Osteoblast (primary cell): ENCODE measurements around the gene MAN2B2. TPM values are rescaled to one million over a fixed set of nuclear protein-coding genes. Genes with fewer than 3 reads are reported as not detected.

Source experiments
- DNase-seq: peaks from one replicate; pipeline ENCODE4 v3.0.0; 2011; ENCODE audit warnings: low spot score, mixed read lengths; ENCODE audit not compliant: insufficient read length; ENCODE audit errors: missing footprints
- H2AFZ ChIP-seq: 2 replicates; pipeline ENCODE4 v1.6.0; 2011; ENCODE audit warnings: mild to moderate bottlenecking, low read length
- H3K27ac ChIP-seq: 2 replicates; pipeline ENCODE4 v1.5.1; 2011; ENCODE audit warnings: mild to moderate bottlenecking, low read depth, low read length, moderate library complexity
- H3K27me3 ChIP-seq: 2 replicates; pipeline ENCODE4 v1.6.0; 2012; ENCODE audit warnings: mild to moderate bottlenecking, control low read depth, inconsistent platforms, low read length, moderate library complexity; ENCODE audit not compliant: insufficient read depth
- H3K36me3 ChIP-seq: 2 replicates; pipeline ENCODE4 v1.5.1; 2011; ENCODE audit warnings: mild to moderate bottlenecking, low read length, control low read depth, moderate library complexity; ENCODE audit not compliant: insufficient read depth
- H3K4me1 ChIP-seq: 2 replicates; pipeline ENCODE4 v1.5.1; 2011; ENCODE audit warnings: mild to moderate bottlenecking, low read length, control low read depth, moderate library complexity; ENCODE audit not compliant: insufficient read depth
- H3K4me2 ChIP-seq: 2 replicates; pipeline ENCODE4 v1.6.0; 2011; ENCODE audit warnings: mild to moderate bottlenecking, low read length; ENCODE audit not compliant: insufficient read depth
- H3K4me3 ChIP-seq: fragments of 200-600 bp; sonication (generic); 3 replicates; pipeline ENCODE4 v1.5.1; 2012; ENCODE audit warnings: mild to moderate bottlenecking, low read length, inconsistent platforms; ENCODE audit not compliant: insufficient read depth
- H3K79me2 ChIP-seq: 2 replicates; pipeline ENCODE4 v1.6.0; 2012; ENCODE audit warnings: mild to moderate bottlenecking, low read length, control low read depth, inconsistent platforms; ENCODE audit not compliant: insufficient read depth
- H3K9me3 ChIP-seq: 2 replicates; pipeline ENCODE4 v1.5.1; 2011; ENCODE audit warnings: low read depth, low read length, control low read depth
- H4K20me1 ChIP-seq: 2 replicates; pipeline ENCODE4 v1.6.0; 2012; ENCODE audit warnings: mild to moderate bottlenecking, low read length, control low read depth; ENCODE audit not compliant: insufficient read depth
- CTCF ChIP-seq: IDR thresholded peaks from 2 replicates; pipeline ENCODE4 v1.5.1; 2011; ENCODE audit warnings: mild to moderate bottlenecking, low read depth, low read length, moderate library complexity; ENCODE audit errors: extremely low read depth
- total RNA-seq: library from RNA; depleted of rRNA; stranded (reverse); fragments of >200 nt; gene quantifications from 2 replicates; pipeline ENCODE4 v1.2.3, GENCODE V29; 2012

MAN2B2 gene
- total RNA-seq, 1 donor = 28.2 TPM

- H3K79me2 ChIP-seq = no peaks in the 10 kb centered on the region
- no peaks in the 10 kb centered on the region for H3K36me3 ChIP-seq
- H3K9me3 ChIP-seq = no peaks in the 10 kb centered on the region
- H3K27ac ChIP-seq = no peak overlapping the region
- no peak overlapping the region for H2AFZ ChIP-seq
- no peak overlapping the region for H3K4me2 ChIP-seq
- H3K4me3 ChIP-seq = no peak overlapping the region
- H3K27me3 ChIP-seq = peaks cover 29% of the 10 kb centered on the region
- peaks cover 14% of the 10 kb centered on the region for H3K4me1 ChIP-seq
- no peak for DNase-seq
- TF ChIP-seq CTCF = no peak
- H4K20me1 ChIP-seq = peaks cover 2% of the 10 kb centered on the region
These were observed 85.4 kb downstream of the MAN2B2 start for GRCh38 chr4:6660430-6660829.

- no peaks in the 10 kb centered on the region for H3K36me3 ChIP-seq
- no peaks in the 10 kb centered on the region for H3K79me2 ChIP-seq
- no peak overlapping the region for H2AFZ ChIP-seq
- H3K4me2 ChIP-seq = no peak overlapping the region
- H3K27me3 ChIP-seq = peaks cover 29% of the 10 kb centered on the region
- H3K4me3 ChIP-seq = no peak overlapping the region
- H3K4me1 ChIP-seq = peaks cover 14% of the 10 kb centered on the region
- peaks cover 2% of the 10 kb centered on the region for H4K20me1 ChIP-seq
- no peak overlapping the region for H3K27ac ChIP-seq
- H3K9me3 ChIP-seq = no peaks in the 10 kb centered on the region
- no peak for TF ChIP-seq CTCF
- DNase-seq = no peak
These were observed 87.6 kb downstream of the MAN2B2 start for GRCh38 chr4:6662591-6662990.

DNA sequence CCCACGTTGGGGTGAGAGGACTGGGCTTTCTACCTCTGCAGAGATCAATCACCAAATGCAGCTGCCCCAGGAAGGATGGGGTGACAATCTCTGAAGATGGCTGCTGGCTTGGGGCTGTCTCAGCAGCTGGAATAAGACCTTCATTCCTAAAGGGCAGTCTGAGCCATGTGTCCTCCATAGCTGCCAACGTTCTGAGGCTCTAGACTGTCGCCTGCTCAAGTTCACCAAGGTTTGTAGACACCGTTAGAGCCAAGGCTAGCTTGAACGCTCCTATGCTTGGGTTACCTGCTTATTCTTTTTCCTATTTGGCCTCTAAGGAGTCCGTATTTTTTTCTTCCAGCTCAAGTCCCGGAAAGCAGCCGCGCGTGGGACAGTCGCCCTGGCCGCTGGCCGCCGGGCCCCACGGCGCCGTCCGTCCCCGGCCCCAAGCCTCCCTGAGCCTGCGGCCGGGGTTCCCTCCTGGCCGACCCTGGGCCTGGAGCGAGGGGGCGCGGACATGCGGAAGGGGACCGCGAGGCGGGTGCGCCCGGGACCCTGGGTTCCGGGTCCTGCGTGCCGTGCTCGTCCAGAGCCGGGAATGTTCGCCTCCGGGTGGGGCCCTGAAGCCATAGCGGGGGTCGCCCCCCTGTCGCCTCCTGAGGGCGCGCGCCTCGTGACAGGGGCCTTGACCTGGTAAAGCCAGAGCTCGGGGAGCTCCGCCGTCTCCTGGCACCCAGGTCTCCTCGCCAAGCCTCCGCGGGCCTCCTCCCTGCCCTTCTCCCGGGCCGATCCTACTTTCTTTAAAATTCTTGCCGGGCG lies 88.8 kb downstream of the MAN2B2 start:
- H3K79me2 ChIP-seq = no peaks in the 10 kb centered on the region
- peaks cover 22% of the 10 kb centered on the region for H3K4me1 ChIP-seq
- no peak overlapping the region for H2AFZ ChIP-seq
- DNase-seq = no peak
- no peaks in the 10 kb centered on the region for H3K9me3 ChIP-seq
- peaks cover 29% of the 10 kb centered on the region for H3K27me3 ChIP-seq
- H3K4me2 ChIP-seq = no peak overlapping the region
- H3K27ac ChIP-seq = no peak overlapping the region
- H3K36me3 ChIP-seq = no peaks in the 10 kb centered on the region
- H3K4me3 ChIP-seq = peak overlapping the region; percentile 22
- no peak for TF ChIP-seq CTCF
- H4K20me1 ChIP-seq = peaks cover 4% of the 10 kb centered on the region

DNA sequence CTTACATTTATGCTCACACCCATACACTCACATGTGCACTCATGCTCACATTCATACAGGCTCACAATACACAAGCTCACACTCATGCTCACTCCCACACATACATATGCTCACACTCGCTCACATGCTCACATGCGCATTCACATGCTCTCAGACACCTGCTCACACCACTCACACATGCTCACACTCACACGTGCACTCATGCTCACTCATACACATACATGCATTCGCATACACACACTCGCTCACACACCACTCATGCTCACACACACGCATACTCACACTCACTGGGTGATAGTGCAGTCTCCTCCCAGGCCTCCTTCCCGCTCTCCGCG lies 90.3 kb downstream of the MAN2B2 start:
- no peak overlapping the region for H3K27ac ChIP-seq
- H2AFZ ChIP-seq = no peak overlapping the region
- no peaks in the 10 kb centered on the region for H3K9me3 ChIP-seq
- peaks cover 29% of the 10 kb centered on the region for H3K27me3 ChIP-seq
- peaks cover 16% of the 10 kb centered on the region for H3K4me1 ChIP-seq
- no peak overlapping the region for H3K4me2 ChIP-seq
- H3K79me2 ChIP-seq = no peaks in the 10 kb centered on the region
- H4K20me1 ChIP-seq = peaks cover 3% of the 10 kb centered on the region
- no peaks in the 10 kb centered on the region for H3K36me3 ChIP-seq
- no peak for TF ChIP-seq CTCF
- DNase-seq = no peak
- no peak overlapping the region for H3K4me3 ChIP-seq
